Common myeloid progenitor, CD34-positive (primary cell): ENCODE measurements around the gene SHF.
A peak's percentile ranks its signal among the peaks of the same experiment; 100 is the strongest.

ENCODE experiments used
- CTCF ChIA-PET: fragments of 350-600 bp; sonication (Branson Sonifier 250); formaldehyde crosslinking; loops from one replicate; lab custom pipeline; 2021; ENCODE audit warnings: antibody characterized with exemption; lab: Charles Lee
- POLR2A ChIA-PET: fragments of 350-600 bp; sonication (Branson Sonifier 250); formaldehyde crosslinking; loops from one replicate; lab custom pipeline; 2021; ENCODE audit warnings: antibody characterized with exemption; lab: Charles Lee
- DNase-seq, 3 donors: peaks; one replicate each; pipeline versions ENCODE4 v3.0.0 to v3.0.0-alpha.2; 2013
- H3K27ac ChIP-seq, 2 experiments: 1 replicate in 1 of 2; 2 replicates in 1 of 2; pipeline ENCODE4 v1.7.0; 2013; ENCODE audit warnings: inconsistent platforms in 2 of 2, low read length in 2 of 2, mild to moderate bottlenecking in 2 of 2, low read depth in 1 of 2, moderate library complexity in 1 of 2; ENCODE audit not compliant: severe bottlenecking in 2 of 2, insufficient read depth in 1 of 2, poor library complexity in 1 of 2
- H3K27me3 ChIP-seq, 5 experiments: replicated peaks in 2 of 5; 1 replicate in 3 of 5; 2 replicates in 2 of 5; pipeline versions ENCODE4 v1.6.1 to v1.7.0; 2013; ENCODE audit warnings: low read length in 4 of 5, mild to moderate bottlenecking in 2 of 5, moderate library complexity in 2 of 5, inconsistent platforms in 1 of 5; ENCODE audit not compliant: insufficient read depth in 5 of 5, control insufficient read depth in 4 of 5
- H3K36me3 ChIP-seq, 4 experiments: 1 replicate in 2 of 4; 2 replicates in 2 of 4; pipeline versions ENCODE4 v1.6.1 to v1.7.0; 2013; ENCODE audit warnings: low read length in 3 of 4, control low read depth in 1 of 4, mild to moderate bottlenecking in 1 of 4; ENCODE audit not compliant: control insufficient read depth in 4 of 4, insufficient read depth in 4 of 4
- H3K4me1 ChIP-seq, 4 experiments: 1 replicate in 3 of 4; 2 replicates in 1 of 4; pipeline versions ENCODE4 v1.6.1 to v1.7.1; 2013; ENCODE audit warnings: low read length in 3 of 4, mild to moderate bottlenecking in 3 of 4, control low read depth in 1 of 4, inconsistent platforms in 1 of 4, moderate library complexity in 1 of 4; ENCODE audit not compliant: control insufficient read depth in 4 of 4, insufficient read depth in 4 of 4; ENCODE audit errors: control extremely low read depth in 1 of 4
- H3K4me3 ChIP-seq, 7 experiments: 1 replicate in 4 of 7; 2 replicates in 3 of 7; pipeline versions ENCODE4 v1.5.1 to v1.7.0; 2013; ENCODE audit warnings: mild to moderate bottlenecking in 7 of 7, low read length in 6 of 7, moderate library complexity in 6 of 7, inconsistent platforms in 2 of 7, low read depth in 2 of 7, control low read depth in 1 of 7; ENCODE audit not compliant: insufficient read depth in 4 of 7, control insufficient read depth in 1 of 7; ENCODE audit errors: extremely low read depth in 1 of 7
- H3K9me3 ChIP-seq, 5 experiments: 1 replicate in 4 of 5; 2 replicates in 1 of 5; pipeline versions ENCODE4 v1.6.1 to v1.7.1; 2013; ENCODE audit warnings: low read length in 4 of 5, mild to moderate bottlenecking in 2 of 5, inconsistent platforms in 1 of 5, low read depth in 1 of 5, moderate library complexity in 1 of 5; ENCODE audit not compliant: control insufficient read depth in 4 of 5, insufficient read depth in 2 of 5; ENCODE audit errors: control extremely low read depth in 1 of 5
- WGBS: methylation state at CpG from one replicate; pipeline ENCODE4 v1.1.5; 2013; ENCODE audit not compliant: insufficient coverage; 5-methylcytosine and 5-hydroxymethylcytosine counted together

Gene SHF

GRCh38 chr15:45166834-45167630 is 20.7 kb downstream of the SHF start:
- peaks cover 0 to 49% (median 38%) of the 10 kb centered on the region in 4 experiments for H3K4me1 ChIP-seq
- H3K27me3 ChIP-seq, result no peaks in the 10 kb centered on the region
- H3K4me3 ChIP-seq, result peak overlapping the region; percentile 51 to 77 (median 72)
- peak; percentile 88 to 94 (median 94) for DNase-seq
- H3K27ac ChIP-seq, result peak overlapping the region; percentile 88 to 91
- ChIA-PET CTCF (interaction anchor here (0.8 to 11.9 kb wide), 9 partner anchors 15 to 264 kb away, joined by 3 to 179 read pairs (median 5); no protein-coding TSS in a partner anchor), POLR2A (interaction anchor here (0.8 to 4.6 kb wide), 5 partner anchors 10 to 420 kb away, joined by 3 to 27 read pairs (median 4); partner anchors contain the start of genes BLOC1S6 and SHF)
- WGBS, result under 1% methylated on average over 51 of the region's 79 CpGs
- no peaks in the 10 kb centered on the region for H3K9me3 ChIP-seq
- peaks cover 0 to 13% (median 8%) of the 10 kb centered on the region in 4 experiments for H3K36me3 ChIP-seq

- ChIA-PET POLR2A (interaction anchor here (1.0 to 4.6 kb wide), 3 partner anchors 15 to 35 kb away, joined by 3 to 27 read pairs (median 4); no protein-coding TSS in a partner anchor), CTCF (interaction anchor here (0.9 to 11.9 kb wide), 11 partner anchors 16 to 290 kb away, joined by 3 to 179 read pairs (median 4); a partner anchor contains a TSS)
- 74% methylated on average over 3 of the region's 5 CpGs for WGBS
- peak overlapping the region in 1 of 7 experiments; percentile 77 for H3K4me3 ChIP-seq
- H3K36me3 ChIP-seq, result peaks cover 0 to 3% (median 0%) of the 10 kb centered on the region in 4 experiments
- H3K4me1 ChIP-seq, result peaks cover 0 to 49% (median 38%) of the 10 kb centered on the region in 4 experiments
- H3K27me3 ChIP-seq, result no peaks in the 10 kb centered on the region
- no peaks in the 10 kb centered on the region for H3K9me3 ChIP-seq
- DNase-seq, result no peak
- peak overlapping the region in 1 of 2 experiments; percentile 34 for H3K27ac ChIP-seq
These were observed 22.2 kb downstream of the SHF start for GRCh38 chr15:45165536-45165935.

- Histone ChIP-seq H3K27ac (no peak overlapping the region), H3K4me3 (no peak overlapping the region), H3K27me3 (no peaks in the 10 kb centered on the region), H3K4me1 (peaks cover 0 to 46% (median 36%) of the 10 kb centered on the region in 4 experiments), H3K9me3 (no peaks in the 10 kb centered on the region), H3K36me3 (peaks cover 0 to 3% (median 0%) of the 10 kb centered on the region in 4 experiments)
- POLR2A ChIA-PET, result interaction anchor here (1.2 to 4.6 kb wide), 2 partner anchors 16 to 33 kb away, joined by 3 to 27 read pairs; no protein-coding TSS in a partner anchor
- WGBS, result no CpG with 5 or more reads among the region's 1 CpG
- CTCF ChIA-PET, result interaction anchor here (0.9 to 11.9 kb wide), 13 partner anchors 16 to 290 kb away, joined by 3 to 179 read pairs (median 4); a partner anchor contains a TSS
- peak in 2 of 3 donors; percentile 22 to 33 for DNase-seq
These were observed 22.9 kb downstream of the SHF start for GRCh38 chr15:45164914-45165313.

GRCh38 chr15:45163508-45163856 is 24.3 kb downstream of the SHF start:
- ChIA-PET CTCF (interaction anchor here (0.6 to 11.9 kb wide), 37 partner anchors 8 to 294 kb away, joined by 3 to 179 read pairs (median 5); partner anchors contain the start of gene SHF), POLR2A (interaction anchor here (0.9 to 1.8 kb wide), 4 partner anchors 23 to 239 kb away, joined by 3 to 5 read pairs (median 4); a partner anchor contains a TSS)
- H3K9me3 ChIP-seq, result no peaks in the 10 kb centered on the region
- peaks cover 0 to 34% (median 29%) of the 10 kb centered on the region in 4 experiments for H3K4me1 ChIP-seq
- H3K27me3 ChIP-seq, result no peaks in the 10 kb centered on the region
- DNase-seq, result no peak
- peaks cover 0 to 3% (median 0%) of the 10 kb centered on the region in 4 experiments for H3K36me3 ChIP-seq
- WGBS, result 87% methylated on average over 9 of the region's 9 CpGs
- H3K4me3 ChIP-seq, result no peak overlapping the region
- H3K27ac ChIP-seq, result no peak overlapping the region

GRCh38 chr15:45162771-45163507 is 24.8 kb downstream of the SHF start:
- no peak overlapping the region for H3K4me3 ChIP-seq
- DNase-seq, result peak; percentile 79 to 86 (median 83)
- ChIA-PET POLR2A (interaction anchor here (0.9 to 1.8 kb wide), 4 partner anchors 23 to 239 kb away, joined by 3 to 5 read pairs (median 4); a partner anchor contains a TSS), CTCF (interaction anchor here (0.6 to 11.9 kb wide), 37 partner anchors 8 to 295 kb away, joined by 3 to 179 read pairs (median 5); partner anchors contain the start of gene SHF)
- H3K9me3 ChIP-seq, result no peaks in the 10 kb centered on the region
- WGBS, result 18% methylated on average over 4 of the region's 7 CpGs
- no peaks in the 10 kb centered on the region for H3K36me3 ChIP-seq
- H3K27ac ChIP-seq, result no peak overlapping the region
- no peaks in the 10 kb centered on the region for H3K27me3 ChIP-seq
- H3K4me1 ChIP-seq, result peaks cover 0 to 29% (median 27%) of the 10 kb centered on the region in 4 experiments

- ChIA-PET CTCF (interaction anchor here (0.8 to 11.9 kb wide), 8 partner anchors 25 to 238 kb away, joined by 3 to 179 read pairs (median 14); partner anchors contain the start of gene SHF), POLR2A (no interaction called here)
- no peaks in the 10 kb centered on the region for H3K36me3 ChIP-seq
- H3K4me3 ChIP-seq, result no peak overlapping the region
- no peaks in the 10 kb centered on the region for H3K9me3 ChIP-seq
- no peak for DNase-seq
- H3K27ac ChIP-seq, result no peak overlapping the region
- WGBS, result 97% methylated on average over 12 of the region's 14 CpGs
- H3K4me1 ChIP-seq, result peaks cover 0 to 23% (median 18%) of the 10 kb centered on the region in 4 experiments
- H3K27me3 ChIP-seq, result no peaks in the 10 kb centered on the region
These were observed 26.1 kb downstream of the SHF start for GRCh38 chr15:45161666-45162065.
